GM21526 (cell line): ENCODE data around the gene TMEM126A.
"Not testable (repeated sequence)": the region's sequence is repeated elsewhere in the genome, so short reads cannot be mapped to it uniquely, and the experiment has no call there.

Experiments
- ATAC-seq: cut with Tn5 transposase; IDR thresholded peaks from one replicate; pipeline ENCODE4 v1.9.1; 2021; ENCODE audit warnings: moderate library complexity; ENCODE audit not compliant: unreplicated experiment, low FRiP score

The TMEM126A gene

GRCh38 chr11:85647604-85648299 lies at the start of gene TMEM126A:
Gene TMEM126A (plus strand): TSS chr11:85647967. CDS start chr11:85650256, 2,289 bp downstream.
- ATAC-seq = peak; percentile 99

- ATAC-seq = no peak
These were observed 48.7 kb upstream of the TMEM126A start for GRCh38 chr11:85599083-85599482.

GRCh38 chr11:85602526-85603213 lies 45.1 kb upstream of the TMEM126A start:
- no peak for ATAC-seq

GRCh38 chr11:85603220-85603619 lies 44.5 kb upstream of the TMEM126A start:
- ATAC-seq = no peak

GRCh38 chr11:85606237-85606636 lies 41.5 kb upstream of the TMEM126A start:
- not testable (repeated sequence) for ATAC-seq

- not testable (repeated sequence) for ATAC-seq
These were observed 39.1 kb upstream of the TMEM126A start for GRCh38 chr11:85608621-85609020.

GRCh38 chr11:85609286-85609685 lies 38.5 kb upstream of the TMEM126A start:
- not testable (repeated sequence) for ATAC-seq

- ATAC-seq = not testable (repeated sequence)
These were observed 36.1 kb upstream of the TMEM126A start for GRCh38 chr11:85611643-85612042.

- no peak for ATAC-seq
These were observed 28.3 kb upstream of the TMEM126A start for GRCh38 chr11:85619499-85619898.

- no peak for ATAC-seq
These were observed 27.5 kb upstream of the TMEM126A start for GRCh38 chr11:85620256-85620655.

- no peak for ATAC-seq
These were observed 21.3 kb upstream of the TMEM126A start for GRCh38 chr11:85626496-85626895.

- no peak for ATAC-seq
These were observed 20.3 kb upstream of the TMEM126A start, which contains the start of gene DLG2 for GRCh38 chr11:85627332-85627997. Gene DLG2 (minus strand): TSS chr11:85627344.

GRCh38 chr11:85627998-85628770 lies 19.6 kb upstream of the TMEM126A start, which contains the start of gene TMEM126B:
Gene TMEM126B (plus strand): TSS chr11:85628593. CDS start chr11:85628608, 15 bp downstream.
- peak; percentile 99 for ATAC-seq

- peak; percentile 11 for ATAC-seq
These were observed 18.9 kb upstream of the TMEM126A start for GRCh38 chr11:85628771-85629341.

GRCh38 chr11:85634747-85635146 lies 13.0 kb upstream of the TMEM126A start:
- no peak for ATAC-seq

GRCh38 chr11:85643191-85643614 lies 4.6 kb upstream of the TMEM126A start:
- no peak for ATAC-seq

- ATAC-seq = peak; percentile 3
These were observed 689 bp upstream of the TMEM126A start for GRCh38 chr11:85647078-85647477.

- no peak for ATAC-seq
These were observed 3.4 kb downstream of the TMEM126A start for GRCh38 chr11:85651118-85651517.

- ATAC-seq = no peak
These were observed 5.2 kb downstream of the TMEM126A start for GRCh38 chr11:85652786-85653447.

- not testable (repeated sequence) for ATAC-seq
These were observed 6.6 kb downstream of the TMEM126A start for GRCh38 chr11:85654343-85654742.
